CMK (cell line): ENCODE data around the gene PARP16.

ENCODE experiments used
- DNase-seq: peaks from one replicate; pipeline ENCODE4 v3.0.0-alpha.2; 2010; ENCODE audit warnings: low read depth

The PARP16 gene

DNA sequence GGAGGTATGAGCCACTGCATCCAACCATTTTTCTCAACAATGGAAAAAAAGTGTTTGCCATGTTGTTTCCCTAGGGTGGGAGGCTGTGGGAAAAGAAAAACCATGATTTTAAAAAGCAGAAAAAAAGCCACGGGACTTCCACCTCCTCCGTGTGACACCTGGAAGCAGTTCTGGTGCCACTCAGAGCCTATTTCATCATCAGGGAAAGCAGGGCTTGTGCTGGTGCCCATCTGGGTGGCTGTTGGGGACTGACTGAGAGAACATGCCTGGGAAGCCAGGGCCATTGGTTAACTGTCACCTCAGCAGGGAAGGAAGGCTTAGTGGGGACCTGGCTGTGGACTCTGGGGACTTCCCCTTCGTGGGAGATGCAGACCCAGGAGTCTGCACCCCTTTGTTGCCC is 25.1 kb upstream of the PARP16 start:
- DNase-seq, result no peak

GRCh38 chr15:65310431-65311137 is 23.9 kb upstream of the PARP16 start:
- DNase-seq, result no peak

GRCh38 chr15:65309882-65310418 is 23.3 kb upstream of the PARP16 start:
- DNase-seq, result no peak

- DNase-seq, result no peak
Measured at GRCh38 chr15:65307978-65308377, 21.3 kb upstream of the PARP16 start.

DNA sequence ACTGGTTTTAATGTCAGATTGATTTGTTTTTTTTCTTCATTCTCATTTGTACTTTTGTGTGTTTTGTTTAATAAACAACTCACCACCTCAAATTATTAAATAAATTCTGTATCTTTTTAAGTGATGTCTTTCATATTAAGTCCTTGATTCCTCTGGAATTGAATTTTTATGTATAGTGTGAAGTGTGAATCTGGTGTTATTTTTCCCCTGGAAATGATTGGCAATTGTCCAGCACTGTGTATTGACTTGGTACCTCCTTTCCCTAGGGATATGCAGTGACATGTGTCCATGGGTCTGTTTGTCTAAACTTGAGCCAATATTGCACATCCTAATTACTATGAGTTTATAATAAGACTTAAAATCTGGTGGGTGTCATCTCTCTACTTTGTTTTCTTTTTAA is 19.9 kb upstream of the PARP16 start:
- no peak for DNase-seq

DNA sequence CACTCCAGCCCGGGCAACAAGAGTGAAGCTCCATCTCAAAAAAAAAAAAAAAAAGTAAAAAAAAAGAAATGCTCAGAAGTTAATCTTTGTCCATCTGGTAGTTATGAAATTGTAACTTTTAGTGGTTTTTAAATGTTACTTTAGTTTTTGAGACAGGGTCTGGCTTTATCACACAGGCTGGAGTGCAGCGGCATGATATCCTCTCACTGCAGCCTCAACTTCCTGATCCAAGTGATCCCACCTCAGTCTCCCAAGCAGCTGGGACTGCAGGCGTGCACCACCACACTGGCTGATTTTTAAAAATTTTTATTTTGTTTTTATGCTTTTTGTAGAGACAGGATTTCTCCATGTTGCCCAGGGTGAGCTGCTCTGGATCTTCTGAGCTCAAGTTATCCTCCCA is 19.1 kb upstream of the PARP16 start:
- no peak for DNase-seq

- DNase-seq, result no peak
Measured at GRCh38 chr15:65305150-65305758, 18.6 kb upstream of the PARP16 start.

DNA sequence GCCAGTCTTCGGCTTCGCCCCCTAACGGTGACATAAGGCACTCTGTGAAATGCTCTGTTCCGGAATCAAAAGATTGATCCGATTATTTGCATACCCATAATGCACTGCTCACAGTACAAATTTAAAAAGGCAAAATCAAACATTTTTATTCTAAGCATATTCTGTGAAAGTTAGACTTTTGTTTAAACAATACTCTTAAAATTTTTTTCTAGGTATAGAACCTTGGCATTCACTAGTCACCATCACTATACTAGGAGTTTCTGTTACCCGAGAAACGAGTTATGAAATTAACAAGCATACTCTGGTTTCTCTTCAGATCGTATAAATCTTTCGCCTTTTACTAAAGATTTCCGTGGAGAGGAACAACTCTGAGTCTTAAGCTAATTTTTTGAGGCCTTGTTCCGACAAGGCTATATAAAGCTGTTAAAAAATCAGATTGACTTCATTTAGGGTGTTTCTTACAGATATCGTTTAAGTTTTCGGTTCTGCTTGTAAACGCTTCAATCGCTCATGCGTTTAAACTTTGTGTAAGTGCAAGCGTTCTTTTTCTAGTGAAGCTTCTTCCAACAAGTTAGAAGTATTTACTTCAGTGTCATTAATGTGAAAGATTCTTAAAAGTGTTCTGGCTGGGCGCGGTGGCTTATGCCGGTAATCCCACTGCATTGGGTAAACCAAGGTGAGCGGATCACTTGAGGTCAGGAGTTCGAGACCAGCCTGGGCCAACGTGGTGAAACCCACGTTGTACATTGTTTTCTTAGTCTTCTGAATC is 17.9 kb upstream of the PARP16 start, which contains the start of gene RNU5B-1:
Gene RNU5B-1 (plus strand): TSS at position 297 of the 769 bp plus-strand sequence.
- peak; percentile 55 for DNase-seq

- no peak for DNase-seq
Measured at GRCh38 chr15:65303687-65304380, 17.2 kb upstream of the PARP16 start.

DNA sequence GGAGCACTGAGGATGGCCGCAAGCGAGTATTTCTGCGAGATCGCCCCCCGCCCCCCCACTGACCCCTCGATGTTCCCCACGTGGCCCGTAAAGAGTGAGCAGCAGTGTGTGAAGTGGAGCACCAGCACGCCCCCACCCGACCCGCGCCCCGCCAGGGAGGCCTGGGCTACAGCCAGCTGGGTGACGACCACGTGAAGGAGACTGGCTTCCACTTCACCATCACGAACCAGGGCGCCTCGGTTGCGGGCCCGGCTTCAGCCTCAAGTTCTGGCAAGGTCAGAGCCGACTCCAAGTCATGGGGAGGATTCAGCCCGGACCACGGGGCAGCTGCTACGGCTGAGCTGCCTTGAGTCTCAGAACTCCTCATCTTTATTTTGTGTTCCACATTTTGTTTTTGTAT is 15.4 kb upstream of the PARP16 start:
- DNase-seq, result no peak

DNA sequence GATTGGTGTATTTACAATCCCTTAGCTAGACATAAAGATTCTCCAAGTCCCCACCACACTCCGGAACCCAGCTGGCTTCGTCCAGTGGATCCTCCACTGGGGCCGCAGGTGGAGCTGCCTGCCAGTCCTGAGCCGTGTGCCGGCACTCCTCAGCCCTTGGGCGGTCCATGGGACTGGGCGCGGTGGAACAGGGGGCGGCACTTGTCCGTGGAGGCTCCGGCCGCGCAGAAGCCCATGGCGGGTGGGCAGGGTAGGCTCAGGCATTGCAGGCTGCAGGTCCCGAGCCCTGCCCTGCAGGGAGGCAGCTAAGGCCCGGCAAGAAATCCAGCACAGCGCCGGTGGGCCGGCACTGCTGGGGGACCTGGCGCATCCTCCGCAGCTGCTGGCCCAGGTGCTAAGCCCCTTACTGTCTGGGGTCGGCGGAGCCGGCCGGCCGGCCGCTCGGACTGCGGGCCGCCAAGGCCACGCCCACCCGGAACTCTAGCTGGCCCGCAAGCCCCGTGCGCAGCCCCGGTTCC is 14.3 kb upstream of the PARP16 start:
- no peak for DNase-seq

GRCh38 chr15:65298731-65299130 is 12.0 kb upstream of the PARP16 start:
- DNase-seq, result no peak

DNA sequence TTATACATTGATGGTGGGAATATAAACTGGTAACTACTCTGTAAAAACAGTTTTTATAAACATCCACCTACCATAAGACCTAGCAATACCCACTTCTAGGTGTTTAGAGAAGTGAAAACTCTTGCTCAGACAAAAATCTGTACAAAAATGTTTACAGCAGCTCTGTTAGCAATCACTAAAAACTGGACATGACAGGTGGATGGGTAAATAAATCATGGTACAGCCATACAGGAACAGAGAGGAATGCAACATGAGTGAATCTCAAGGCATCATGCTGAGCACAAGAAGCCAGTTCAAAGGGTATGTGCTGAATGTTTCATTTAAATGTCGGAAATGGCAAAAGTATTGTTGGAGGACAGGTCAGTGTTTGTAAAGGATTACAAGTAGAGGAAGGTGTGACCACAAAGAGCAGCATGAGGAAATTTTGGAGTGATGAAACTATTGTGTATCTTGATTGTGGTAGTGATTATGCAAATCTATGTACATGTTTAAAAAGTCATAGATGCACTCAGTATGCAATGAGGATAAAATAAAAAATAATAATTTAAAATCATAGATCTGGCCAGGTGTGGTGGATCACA is 6.3 kb upstream of the PARP16 start:
- DNase-seq, result no peak

- no peak for DNase-seq
Measured at GRCh38 chr15:65290228-65290627, 3.5 kb upstream of the PARP16 start.

DNA sequence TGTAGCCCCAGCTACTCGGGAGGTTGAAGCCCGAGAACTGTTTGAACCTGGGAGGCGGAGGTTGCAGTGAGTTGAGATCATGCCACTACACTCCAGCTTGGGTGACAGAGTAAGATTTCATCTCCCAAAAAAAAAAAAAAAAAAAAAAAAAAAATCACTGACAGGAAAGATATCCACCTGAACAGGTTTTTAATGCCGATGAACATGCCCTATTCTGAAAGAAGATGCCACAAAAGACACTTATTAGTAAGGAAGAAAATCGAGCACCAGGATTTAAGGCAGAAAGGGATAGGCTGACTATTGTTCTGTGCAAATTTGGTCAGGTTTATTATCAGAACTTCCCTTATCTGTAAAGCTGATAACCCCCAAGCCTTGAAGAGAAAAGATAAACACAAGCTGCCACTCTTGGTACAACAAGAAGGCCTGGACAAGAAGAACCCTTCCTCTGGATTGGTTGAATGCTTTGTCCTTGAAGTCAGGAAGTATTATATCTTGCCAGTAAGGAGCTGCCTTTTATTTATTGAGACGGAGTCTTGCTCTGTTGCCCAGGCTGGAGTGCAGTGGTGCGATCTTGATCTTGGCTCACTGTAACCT is 2.7 kb upstream of the PARP16 start:
- no peak for DNase-seq

GRCh38 chr15:65287520-65287855 is 805 bp upstream of the PARP16 start:
- DNase-seq, result no peak

DNA sequence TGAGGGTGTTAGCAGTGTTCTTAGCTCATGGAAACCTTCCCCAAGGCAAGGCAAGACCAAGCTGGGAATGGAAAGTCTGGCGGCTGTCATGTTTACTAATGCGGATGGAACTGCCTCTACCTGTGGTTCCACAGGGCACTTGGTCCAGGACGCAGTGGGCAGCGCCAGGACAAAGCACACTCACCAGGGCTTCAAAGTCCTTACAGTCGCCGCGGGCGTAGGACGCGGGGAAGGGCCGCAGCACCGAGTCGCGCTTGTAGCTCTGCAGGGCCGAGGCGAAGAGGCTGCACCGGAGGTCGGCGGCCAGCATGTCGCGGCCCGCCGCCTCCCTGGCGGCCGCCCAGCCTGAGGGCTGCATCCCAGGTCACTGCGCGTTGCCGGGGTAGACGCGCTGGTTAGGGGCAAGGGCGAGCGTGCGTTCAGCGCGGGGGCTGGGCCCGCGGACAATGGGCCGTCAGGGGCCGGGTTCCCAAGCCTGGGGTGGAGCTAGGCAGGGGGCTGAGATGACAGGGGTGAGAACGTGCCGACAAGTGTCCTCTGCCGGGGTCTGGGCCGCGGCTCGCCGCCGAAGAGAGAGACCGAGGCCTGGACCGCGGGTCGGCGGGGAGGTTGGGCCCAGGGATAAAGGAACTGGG is 497 bp downstream of the PARP16 start:
- no peak for DNase-seq

DNA sequence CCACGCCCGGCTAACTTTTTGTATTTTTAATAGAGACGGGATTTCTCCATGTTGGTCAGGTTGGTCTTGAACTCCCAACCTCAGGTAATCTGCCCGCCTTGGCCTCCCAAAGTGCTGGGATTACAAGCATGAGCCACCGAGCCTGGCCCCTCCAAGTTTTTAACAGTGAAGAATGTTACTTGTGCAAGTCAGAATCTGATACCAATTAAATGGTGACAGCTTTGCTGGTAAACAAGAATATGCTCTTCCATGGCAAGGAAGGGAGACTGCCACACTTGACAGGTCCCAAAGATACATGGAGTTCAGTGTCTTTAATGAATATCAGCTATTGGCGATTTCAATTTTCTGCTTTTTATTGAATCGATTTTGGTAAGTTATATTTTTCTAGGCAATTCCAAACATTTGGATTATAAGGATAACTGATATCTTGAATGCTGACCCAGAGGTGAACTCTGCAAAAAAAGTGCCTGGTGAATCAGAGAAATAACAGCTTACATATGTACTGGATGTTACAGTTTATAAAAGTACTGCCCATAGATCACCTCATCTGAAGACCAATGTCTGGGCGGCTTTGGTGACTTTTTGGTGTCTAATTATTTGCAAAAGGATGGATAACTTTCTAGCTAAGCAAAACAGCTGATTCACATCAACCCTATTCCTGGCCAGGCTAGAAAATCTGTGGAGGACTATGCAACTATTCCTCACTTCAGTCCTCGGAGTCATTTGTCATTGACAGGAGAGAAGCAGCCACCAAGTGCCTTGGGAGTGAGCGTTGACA is 1.2 kb downstream of the PARP16 start:
- DNase-seq, result no peak

DNA sequence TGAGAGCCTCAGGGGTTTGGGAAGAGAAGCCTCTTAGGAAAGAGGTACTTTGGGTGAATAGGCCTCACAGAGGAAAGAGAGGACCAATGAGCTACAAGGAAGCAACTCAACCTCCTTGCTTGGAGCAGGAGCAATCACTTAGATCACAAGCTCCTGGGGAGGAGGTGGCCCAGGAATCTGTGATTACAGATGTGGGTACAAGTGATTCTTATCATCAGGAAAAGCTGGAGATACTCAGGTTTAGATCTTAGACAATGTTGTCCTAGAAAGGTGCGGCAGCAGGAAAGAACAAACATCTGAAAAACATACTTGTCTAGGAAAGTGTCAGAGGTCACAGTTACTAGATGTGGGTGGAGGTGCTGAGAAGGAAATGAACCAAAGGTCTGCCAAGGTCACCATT is 8.2 kb downstream of the PARP16 start:
- no peak for DNase-seq

DNA sequence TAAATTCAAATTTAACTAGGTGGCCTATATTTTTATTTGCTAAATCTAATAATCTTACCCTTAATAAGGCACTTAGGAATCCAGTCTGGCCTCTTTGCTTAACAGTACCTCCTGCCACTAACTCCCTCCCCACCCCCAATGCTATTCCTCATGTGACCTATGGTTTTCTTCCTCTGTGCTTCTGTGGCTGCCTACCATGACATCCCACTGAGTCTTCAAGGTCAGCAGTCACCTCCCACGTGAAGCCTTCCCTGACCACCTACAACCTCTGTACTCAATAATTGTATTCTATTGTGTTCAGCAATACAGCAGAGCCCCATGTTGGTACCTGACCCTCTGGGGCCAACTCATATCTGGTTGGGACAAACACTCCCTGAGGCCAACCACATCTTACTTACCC is 9.7 kb downstream of the PARP16 start:
- DNase-seq, result no peak
